GM12892 (cell line): Measurements from ENCODE around the gene ACAA1.

Source experiments
- DNase-seq: peaks from one replicate; pipeline ENCODE4 v3.0.0; 2011; ENCODE audit not compliant: insufficient read length
- FAIRE-seq: peaks from 2 replicates; lab custom pipeline; 2011; peaks lifted over from hg19 to GRCh38; lab: Jason Lieb, UNC
- POLR2A ChIP-seq: IDR thresholded peaks from 2 replicates; pipeline ENCODE4 v1.6.1; 2011; ENCODE audit warnings: low read depth, low read length, control low read depth
- POLR2AphosphoS5 ChIP-seq: IDR thresholded peaks from 2 replicates; pipeline ENCODE4 v1.6.1; 2011; ENCODE audit warnings: low read depth, low read length, control low read depth
- TAF1 ChIP-seq: IDR thresholded peaks from 2 replicates; pipeline ENCODE4 v1.6.1; 2011; ENCODE audit warnings: low read depth, mild to moderate bottlenecking, control low read depth, low read length, borderline replicate concordance

ACAA1 gene

DNA sequence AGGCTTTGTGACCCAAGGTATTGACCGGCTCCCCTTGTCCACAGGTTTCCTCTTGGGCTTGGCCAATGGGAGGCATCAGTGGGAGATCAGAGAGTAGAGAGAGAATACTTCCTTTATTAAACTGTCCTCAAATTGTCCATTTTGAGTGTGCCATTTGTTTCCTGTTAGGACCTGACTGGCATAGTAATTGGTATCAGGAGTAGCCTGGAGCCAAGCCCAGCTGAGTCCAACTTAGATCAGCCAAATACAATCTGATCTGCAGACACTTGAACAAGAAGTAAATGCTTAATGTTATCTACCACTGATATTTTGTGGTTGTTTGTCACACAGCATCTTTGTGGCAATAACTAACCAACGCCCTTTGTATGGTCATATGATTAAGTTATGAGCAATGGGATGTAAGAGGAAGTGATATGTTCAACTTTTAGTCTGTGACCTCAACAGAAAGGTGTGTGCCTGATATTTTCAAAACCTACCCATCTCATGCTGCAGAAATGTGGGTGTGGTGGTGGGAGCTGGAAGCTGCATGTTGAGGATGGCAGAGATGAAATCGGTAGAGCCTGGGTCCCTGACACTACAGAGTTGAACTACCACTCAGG is 14.8 kb upstream of the ACAA1 start:
- DNase-seq (no peak), FAIRE-seq (peak; percentile 79)
- TF ChIP-seq POLR2A (no peak), TAF1 (no peak), POLR2AphosphoS5 (no peak)

- peak; percentile 61 for FAIRE-seq
- TF ChIP-seq POLR2AphosphoS5 (no peak), TAF1 (no peak), POLR2A (no peak)
- no peak for DNase-seq
Observed at GRCh38 chr3:38150780-38151528, 14.0 kb upstream of the ACAA1 start.

DNA sequence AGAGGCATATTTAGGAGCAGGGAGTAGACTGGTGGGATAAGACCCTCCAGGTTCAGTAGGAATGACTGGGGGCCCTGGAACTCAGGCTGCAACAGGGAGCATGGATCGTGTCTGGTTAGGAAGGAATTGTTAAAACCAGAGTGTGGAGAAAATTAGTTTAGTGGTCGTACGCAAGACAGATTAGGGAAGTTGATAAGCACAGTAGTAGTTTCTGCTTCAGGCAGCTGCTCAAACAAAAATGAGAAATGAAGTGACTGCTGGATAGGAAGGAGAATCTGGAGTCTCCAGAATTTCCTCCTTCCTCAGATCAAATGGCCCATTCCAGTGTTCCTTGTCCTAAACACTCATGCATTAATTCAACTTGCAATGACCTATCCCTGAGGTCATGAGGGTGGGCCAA is 12.8 kb upstream of the ACAA1 start:
- DNase-seq (no peak), FAIRE-seq (no peak)
- TF ChIP-seq TAF1: no peak
- no peak for TF ChIP-seq POLR2AphosphoS5
- no peak for TF ChIP-seq POLR2A

DNA sequence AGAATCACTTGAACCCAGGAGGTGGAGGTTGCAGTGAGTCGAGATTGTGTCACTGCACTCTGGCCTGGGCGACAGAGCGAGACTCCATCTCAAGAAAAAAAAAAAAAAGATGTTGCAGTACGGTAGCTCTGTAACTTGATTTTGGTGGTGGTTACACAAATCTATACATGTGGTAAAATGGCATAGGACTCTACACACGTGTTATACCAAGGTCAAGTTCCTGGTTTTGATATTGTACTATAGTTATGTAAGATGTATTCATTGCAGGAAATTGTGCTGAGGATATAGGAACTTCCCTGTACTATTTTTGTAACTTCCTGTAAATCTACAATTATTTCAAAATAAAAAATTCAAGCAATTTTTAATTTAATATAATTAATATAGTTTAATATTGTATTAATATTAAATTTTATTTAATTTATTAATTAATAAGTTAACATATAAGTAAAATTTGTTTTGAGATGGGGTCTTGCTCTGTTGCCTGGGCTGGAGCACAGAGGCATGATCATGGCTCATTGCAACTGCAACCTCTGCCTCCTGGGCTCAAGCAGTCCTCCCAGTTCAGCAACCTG is 11.5 kb upstream of the ACAA1 start:
- DNase-seq (no peak), FAIRE-seq (no peak)
- no peak for TF ChIP-seq TAF1
- TF ChIP-seq POLR2A: no peak
- TF ChIP-seq POLR2AphosphoS5: no peak

DNA sequence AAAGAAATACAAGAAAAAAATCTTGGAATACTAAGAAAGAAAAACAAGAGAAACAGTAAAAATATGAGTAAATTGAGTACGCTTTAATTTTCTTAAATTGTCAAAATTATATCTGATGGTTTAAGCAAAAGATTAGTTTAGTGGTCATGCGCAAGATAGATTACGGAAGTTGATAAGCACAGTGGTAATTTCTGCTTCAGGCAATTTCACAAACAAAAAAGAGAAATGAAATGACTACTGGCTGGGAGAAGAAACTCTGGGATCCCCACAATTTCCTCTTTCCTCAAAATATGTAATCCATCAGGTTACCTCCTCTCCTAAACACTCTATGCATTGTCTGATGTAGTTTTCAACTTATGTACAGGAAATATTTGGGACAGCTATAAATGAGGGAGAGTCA is 10.5 kb upstream of the ACAA1 start:
- no peak for FAIRE-seq

GRCh38 chr3:38146504-38146903 is 9.6 kb upstream of the ACAA1 start:
- FAIRE-seq: no peak
- TF ChIP-seq TAF1 (no peak), POLR2AphosphoS5 (no peak), POLR2A (no peak)
- DNase-seq: no peak

More for the DNA sequence above, 10.5 kb upstream of the ACAA1 start:
- TF ChIP-seq TAF1: no peak
- TF ChIP-seq POLR2A: no peak
- TF ChIP-seq POLR2AphosphoS5: no peak
- no peak for DNase-seq

DNA sequence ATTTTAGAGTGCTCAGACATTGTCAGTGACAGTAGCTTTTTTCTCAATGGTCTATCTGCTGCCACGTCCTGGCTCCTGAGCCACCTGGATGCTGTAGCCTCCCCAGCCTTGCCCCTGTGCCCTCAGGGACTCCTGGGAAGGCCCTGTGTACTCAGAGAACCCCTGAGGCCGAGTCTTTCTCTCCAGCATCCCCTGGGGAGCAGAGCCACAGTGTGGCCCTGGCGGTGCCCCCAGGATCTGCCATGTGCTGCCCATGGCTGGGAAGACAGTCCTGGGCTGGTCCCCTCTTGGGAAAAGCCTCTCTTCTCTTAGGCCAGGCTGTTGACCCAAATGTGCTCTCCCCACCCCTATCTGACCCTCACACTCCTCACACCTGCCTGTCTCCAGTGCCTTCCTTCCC is 6.6 kb upstream of the ACAA1 start:
- TF ChIP-seq POLR2AphosphoS5 (no peak), POLR2A (no peak), TAF1 (no peak)
- DNase-seq (no peak), FAIRE-seq (no peak)

DNA sequence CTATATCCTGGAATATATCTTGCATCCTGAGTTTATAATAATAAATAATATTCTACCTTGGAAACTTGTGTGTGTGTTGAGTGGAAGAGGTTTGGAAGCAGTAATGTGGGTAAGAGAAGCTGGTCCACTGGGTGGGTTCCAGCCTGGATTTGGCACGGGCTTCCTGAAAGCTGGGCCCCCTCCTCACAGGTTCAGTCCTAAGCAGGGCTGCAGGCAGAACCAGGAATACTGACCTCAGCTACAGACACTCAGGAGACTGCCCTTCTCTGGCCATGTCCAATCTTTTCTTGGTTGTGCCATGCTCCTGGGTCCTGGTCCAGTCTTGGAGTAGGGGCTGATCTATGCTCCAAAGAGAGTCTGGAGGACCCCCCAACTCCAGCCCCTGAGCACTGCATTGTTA is 6.0 kb upstream of the ACAA1 start:
- no peak for FAIRE-seq

DNA sequence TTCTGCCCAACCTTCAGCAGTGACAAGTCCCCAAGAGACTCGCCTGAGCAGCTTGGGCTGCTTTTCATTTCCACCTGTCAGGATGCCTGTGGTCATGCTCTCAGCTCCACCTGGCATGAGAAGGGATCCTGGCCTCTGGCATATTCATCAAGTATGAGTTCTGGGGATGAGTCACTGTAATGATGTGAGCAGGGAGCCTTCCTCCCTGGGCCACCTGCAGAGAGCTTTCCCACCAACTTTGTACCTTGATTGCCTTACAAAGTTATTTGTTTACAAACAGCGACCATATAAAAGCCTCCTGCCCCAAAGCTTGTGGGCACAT is 5.0 kb upstream of the ACAA1 start:
- no peak for FAIRE-seq
- DNase-seq: no peak
- TF ChIP-seq TAF1: no peak
- no peak for TF ChIP-seq POLR2A
- TF ChIP-seq POLR2AphosphoS5: no peak

More for the DNA sequence above, 6.0 kb upstream of the ACAA1 start:
- no peak for DNase-seq
- no peak; the same call in 1 of the 2 replicates for TF ChIP-seq POLR2AphosphoS5
- no peak for TF ChIP-seq TAF1
- 0 out of 2 replicates have a peak, but pooled peaks have one; percentile 19 for TF ChIP-seq POLR2A

DNA sequence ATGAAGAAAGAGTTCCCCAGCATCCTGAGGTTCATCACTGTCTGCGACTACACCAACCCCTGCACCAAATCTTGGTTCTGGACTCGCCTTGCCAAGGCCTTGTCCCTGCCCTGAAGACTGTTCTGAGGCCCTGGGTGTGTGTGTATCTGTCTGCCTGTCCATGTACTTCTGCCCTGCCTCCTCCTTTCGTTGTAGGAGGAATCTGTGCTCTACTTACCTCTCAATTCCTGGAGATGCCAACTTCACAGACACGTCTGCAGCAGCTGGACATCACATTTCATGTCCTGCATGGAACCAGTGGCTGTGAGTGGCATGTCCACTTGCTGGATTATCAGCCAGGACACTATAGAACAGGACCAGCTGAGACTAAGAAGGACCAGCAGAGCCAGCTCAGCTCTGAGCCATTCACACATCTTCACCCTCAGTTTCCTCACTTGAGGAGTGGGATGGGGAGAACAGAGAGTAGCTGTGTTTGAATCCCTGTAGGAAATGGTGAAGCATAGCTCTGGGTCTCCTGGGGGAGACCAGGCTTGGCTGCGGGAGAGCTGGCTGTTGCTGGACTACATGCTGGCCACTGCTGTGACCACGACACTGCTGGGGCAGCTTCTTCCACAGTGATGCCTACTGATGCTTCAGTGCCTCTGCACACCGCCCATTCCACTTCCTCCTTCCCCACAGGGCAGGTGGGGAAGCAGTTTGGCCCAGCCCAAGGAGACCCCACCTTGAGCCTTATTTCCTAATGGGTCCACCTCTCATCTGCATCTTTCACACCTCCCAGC is 4.4 kb upstream of the ACAA1 start:
- FAIRE-seq (no peak), DNase-seq (no peak)
- no peak for TF ChIP-seq POLR2A
- TF ChIP-seq TAF1: no peak
- no peak for TF ChIP-seq POLR2AphosphoS5

- TF ChIP-seq TAF1 (no peak), POLR2AphosphoS5 (no peak), POLR2A (no peak)
- DNase-seq (no peak), FAIRE-seq (no peak)
Observed at GRCh38 chr3:38140326-38141172, 3.6 kb upstream of the ACAA1 start.
